GM12873 (cell line): ENCODE measurements around the gene GRB10.

Source experiments
- TF ChIP-seq, protein P1 (sequence below): IDR thresholded peaks from 2 replicates; pipeline ENCODE4 v1.5.1; 2012; ENCODE audit warnings: low read depth, mild to moderate bottlenecking, moderate library complexity, low read length, control low read depth; ENCODE audit not compliant: insufficient read depth; ENCODE audit errors: missing control alignments

Gene GRB10

DNA sequence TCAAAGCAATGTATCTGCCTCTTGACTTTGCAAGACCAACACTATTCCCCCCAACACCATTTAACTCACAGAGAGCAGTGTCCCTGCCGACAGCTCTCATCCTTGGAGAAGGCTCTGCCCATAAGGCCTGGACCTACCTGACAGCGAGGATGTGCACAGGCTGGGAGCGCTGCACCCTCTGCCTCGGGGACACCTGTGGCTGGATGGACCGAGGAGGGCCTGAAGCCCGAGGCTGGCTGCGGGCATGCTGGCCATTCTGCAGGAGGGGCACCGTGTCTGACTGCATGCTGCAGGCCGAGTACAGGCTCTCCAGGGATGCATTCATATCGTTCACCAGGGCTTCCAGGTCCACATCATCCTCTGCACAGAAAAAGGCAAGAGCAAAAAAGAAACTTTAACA, 108.4 kb downstream of the GRB10 start:
- TF ChIP-seq, protein P1, sequence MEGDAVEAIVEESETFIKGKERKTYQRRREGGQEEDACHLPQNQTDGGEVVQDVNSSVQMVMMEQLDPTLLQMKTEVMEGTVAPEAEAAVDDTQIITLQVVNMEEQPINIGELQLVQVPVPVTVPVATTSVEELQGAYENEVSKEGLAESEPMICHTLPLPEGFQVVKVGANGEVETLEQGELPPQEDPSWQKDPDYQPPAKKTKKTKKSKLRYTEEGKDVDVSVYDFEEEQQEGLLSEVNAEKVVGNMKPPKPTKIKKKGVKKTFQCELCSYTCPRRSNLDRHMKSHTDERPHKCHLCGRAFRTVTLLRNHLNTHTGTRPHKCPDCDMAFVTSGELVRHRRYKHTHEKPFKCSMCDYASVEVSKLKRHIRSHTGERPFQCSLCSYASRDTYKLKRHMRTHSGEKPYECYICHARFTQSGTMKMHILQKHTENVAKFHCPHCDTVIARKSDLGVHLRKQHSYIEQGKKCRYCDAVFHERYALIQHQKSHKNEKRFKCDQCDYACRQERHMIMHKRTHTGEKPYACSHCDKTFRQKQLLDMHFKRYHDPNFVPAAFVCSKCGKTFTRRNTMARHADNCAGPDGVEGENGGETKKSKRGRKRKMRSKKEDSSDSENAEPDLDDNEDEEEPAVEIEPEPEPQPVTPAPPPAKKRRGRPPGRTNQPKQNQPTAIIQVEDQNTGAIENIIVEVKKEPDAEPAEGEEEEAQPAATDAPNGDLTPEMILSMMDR: no peak

DNA sequence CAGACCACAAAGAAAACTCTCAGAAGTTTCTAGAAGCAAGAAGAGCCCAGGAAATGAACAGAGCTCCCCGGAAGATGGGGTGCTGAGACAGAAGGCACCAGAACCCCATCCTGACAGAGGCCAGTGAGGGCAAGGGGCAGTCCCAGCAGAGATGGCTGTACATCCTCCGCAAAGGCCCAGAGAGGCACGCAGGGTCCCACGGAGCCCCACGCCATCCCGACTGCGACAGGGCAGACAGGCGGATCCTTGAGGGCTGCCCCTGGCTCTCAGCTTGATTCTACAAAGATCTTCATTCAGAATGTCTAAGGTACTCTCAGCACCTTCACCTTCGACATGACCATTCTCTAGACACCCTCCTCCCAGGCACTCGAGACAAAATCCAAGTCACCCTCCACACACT, 109.6 kb downstream of the GRB10 start:
- TF ChIP-seq, protein P1: no peak

DNA sequence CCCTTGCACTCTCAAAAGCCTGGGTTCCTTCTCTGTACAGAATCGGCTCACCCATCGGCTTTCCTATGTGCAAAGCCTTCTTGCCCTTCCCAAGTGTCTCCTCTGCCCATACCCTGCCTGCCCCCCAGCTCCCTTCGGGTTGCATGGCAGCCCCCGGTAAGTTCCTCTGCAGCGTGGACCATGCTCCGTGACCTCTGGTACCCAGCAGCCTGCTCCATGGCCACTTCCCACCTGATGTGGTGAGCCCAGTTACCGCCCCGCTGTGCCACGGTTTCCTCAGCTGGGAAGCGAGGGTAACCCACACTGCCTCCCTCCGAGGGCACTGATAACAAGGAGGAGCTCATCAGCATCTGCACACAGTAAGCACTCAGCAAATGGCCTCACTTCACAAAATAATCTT, 110.7 kb downstream of the GRB10 start:
- TF ChIP-seq, protein P1: no peak

DNA sequence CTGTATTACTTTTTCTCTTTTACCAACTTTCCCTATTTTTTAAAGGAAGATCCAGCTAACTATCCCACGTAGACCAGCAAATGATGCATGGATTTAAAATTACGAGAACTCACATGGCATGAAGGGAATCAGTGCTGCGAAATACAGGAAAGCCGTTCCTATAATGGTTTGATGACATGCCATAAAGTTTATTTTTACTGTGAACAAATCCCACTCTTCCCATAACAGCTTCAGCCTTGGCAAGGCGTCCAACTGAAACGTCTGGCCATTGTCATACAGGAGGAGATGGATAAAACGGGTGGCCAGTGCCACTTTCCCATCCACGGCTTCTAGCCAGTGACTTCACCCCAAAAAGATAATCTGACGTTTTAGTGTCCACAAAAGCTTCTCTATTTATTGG, 111.3 kb downstream of the GRB10 start:
- TF ChIP-seq, protein P1: no peak

DNA sequence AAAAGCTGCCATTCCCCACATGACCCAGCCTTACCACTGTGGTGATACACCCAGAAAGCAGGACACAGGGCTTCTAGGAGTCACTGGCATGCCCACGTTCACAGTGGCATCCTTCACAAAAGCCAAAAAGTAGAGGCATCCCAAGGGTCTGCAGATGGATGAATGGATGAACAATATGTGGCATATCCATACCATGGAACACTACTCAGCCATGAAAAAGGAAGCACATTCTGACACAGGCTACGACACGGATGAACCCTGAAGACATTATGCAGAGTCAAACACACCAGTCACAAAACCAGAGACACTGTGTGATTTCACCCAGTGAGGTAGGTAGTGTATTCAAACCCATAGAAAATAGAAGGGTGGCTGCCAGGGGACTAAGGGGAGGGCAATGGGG, 112.8 kb downstream of the GRB10 start:
- TF ChIP-seq, protein P1: no peak

DNA sequence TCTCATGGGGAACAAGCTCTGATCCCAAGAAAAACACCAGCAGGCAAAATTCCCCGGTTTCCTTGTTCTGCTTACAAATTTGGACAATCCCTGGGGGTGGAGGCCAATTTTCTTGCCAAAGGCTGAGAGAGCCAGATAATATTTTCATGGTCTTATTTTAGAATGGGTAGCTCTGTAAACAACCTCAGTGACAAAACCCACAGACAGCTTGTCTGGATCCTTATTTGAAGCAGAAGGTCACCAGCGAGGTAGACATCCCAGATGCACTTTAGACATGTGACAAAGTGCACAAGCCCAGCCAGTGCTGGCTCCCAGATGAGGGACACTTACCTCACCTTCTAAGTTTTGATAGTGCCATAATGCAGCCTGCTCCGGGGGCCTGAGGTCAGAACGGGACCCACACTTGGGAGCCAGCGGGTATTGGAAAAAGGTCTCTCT, 114.9 kb downstream of the GRB10 start:
- TF ChIP-seq, protein P1: no peak

DNA sequence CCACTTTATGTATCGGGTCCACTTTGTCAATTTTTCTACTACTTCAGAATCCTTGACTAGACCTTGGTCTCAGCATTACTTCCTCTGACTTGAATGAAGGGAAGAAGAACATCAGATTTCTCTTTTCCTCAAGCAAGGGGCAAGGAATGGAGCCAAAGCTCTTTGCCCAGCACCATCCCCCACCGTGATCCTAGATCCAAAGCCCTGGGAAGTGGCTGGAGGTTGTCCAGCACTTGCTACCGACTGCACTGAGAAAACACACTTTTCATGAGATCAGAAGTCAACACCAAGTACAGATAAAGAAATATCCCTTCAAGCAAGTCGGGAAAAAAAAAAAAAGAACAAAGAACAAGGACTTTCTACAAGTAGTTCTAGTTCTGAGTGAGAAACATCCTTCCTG, 115.4 kb downstream of the GRB10 start:
- TF ChIP-seq, protein P1: no peak
